Mononuclear cell (primary cell): ENCODE measurements around the gene VPS37C. TPM values are rescaled to one million over a fixed set of nuclear protein-coding genes. Genes with fewer than 3 reads are reported as not detected.

Source experiments
- H3K27me3 ChIP-seq: 2 replicates; pipeline ENCODE4 v1.6.0; 2011; ENCODE audit warnings: low read length, control low read depth; ENCODE audit not compliant: insufficient read depth
- H3K4me1 ChIP-seq: 2 replicates; pipeline ENCODE4 v1.5.1; 2011; ENCODE audit warnings: mild to moderate bottlenecking, low read length, control low read depth; ENCODE audit not compliant: insufficient read depth
- H3K4me3 ChIP-seq: 2 replicates; pipeline ENCODE4 v1.5.1; 2011; ENCODE audit warnings: mild to moderate bottlenecking, low read length, moderate library complexity
- H3K9me3 ChIP-seq: 2 replicates; pipeline ENCODE4 v1.5.1; 2011; ENCODE audit warnings: low read depth, mild to moderate bottlenecking, control low read depth, low read length
- total RNA-seq: library from RNA; depleted of rRNA; stranded (reverse); fragments of >200 nt; gene quantifications from one replicate; pipeline ENCODE4 v1.2.3, GENCODE V29; 2012

VPS37C gene
- total RNA-seq, 1 donor: 5.5 TPM

DNA sequence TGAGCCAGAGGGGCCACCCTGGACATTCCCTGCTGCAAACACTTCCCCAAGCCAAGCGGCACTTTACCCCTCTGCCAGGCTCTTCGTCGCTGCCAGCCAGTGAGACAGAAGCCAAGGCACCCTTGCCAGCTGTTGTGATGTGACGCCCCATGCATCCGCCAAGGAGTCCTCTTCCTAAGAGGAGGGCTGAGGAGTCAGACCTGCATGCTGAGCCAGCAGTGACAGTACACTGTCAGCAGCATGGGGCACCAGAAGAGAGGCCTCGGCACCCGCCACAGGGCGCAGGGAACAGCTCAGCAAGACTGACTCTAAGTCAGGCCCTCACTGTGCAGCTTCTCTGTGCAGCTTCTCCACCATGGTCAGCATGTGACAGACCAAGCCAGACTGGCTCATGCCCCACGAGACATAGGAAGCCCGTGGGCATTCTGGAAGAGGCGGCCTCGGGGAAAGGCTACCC is 26.4 kb downstream of the VPS37C start:
- Histone ChIP-seq H3K4me3 (no peak overlapping the region), H3K4me1 (peaks cover 14% of the 10 kb centered on the region), H3K9me3 (no peaks in the 10 kb centered on the region), H3K27me3 (no peaks in the 10 kb centered on the region)

DNA sequence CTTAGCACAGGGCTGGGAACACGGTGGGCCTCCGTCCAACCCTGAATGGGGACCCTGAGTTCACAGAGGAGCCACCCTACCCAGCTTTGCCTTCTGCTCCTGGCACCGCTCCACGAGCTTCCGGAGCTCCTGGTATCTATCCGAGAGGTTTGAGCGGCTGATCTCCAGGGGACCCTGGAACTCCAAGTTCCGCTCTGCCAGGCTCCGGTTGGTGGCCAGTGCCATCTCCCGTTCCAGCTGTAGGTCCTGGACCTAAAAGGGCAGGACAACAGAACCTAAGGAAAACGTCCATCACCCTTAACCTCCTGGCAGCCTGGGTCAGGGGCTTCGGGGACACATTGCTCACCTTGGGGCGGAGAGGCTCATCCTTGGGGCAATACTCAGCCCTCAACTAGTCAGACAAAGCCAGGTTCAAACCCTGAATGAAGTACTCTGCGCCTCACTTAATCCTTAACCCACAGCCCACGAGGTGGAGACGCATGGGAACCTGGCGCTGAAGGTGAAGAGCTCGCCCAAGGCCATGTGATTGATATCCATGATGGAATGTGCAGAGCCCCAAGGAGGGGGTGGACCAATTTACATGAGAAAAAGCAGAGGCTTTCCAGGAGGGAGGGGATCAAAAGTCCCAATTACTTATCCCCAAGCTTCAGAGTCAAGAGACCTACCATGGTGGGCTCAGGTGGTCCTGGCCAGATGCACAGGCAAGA is 27.1 kb downstream of the VPS37C start:
- Histone ChIP-seq H3K4me1 (peaks cover 16% of the 10 kb centered on the region), H3K9me3 (no peaks in the 10 kb centered on the region), H3K4me3 (no peak overlapping the region), H3K27me3 (no peaks in the 10 kb centered on the region)

DNA sequence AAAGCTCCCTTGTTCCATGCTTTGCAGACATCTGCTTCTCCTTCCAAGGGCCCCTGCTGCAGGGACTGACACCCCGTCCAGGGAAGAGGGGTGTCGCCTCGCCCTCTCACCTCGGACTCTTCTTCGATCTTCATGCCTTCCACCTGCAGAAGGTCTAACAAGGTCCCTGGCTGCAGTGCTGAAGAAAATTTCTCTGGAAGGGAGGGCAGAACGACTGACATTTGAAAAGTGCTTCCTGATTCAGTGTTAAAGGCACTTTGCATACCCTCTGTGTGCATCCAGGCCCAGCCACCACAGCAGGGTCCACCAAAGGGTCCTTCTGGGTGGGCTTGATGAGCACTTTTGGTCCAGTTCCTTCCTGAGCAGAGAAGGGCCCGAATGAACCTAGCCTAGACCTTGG is 28.1 kb downstream of the VPS37C start:
- Histone ChIP-seq H3K4me3 (no peak overlapping the region), H3K9me3 (no peaks in the 10 kb centered on the region), H3K4me1 (peaks cover 14% of the 10 kb centered on the region), H3K27me3 (no peaks in the 10 kb centered on the region)

DNA sequence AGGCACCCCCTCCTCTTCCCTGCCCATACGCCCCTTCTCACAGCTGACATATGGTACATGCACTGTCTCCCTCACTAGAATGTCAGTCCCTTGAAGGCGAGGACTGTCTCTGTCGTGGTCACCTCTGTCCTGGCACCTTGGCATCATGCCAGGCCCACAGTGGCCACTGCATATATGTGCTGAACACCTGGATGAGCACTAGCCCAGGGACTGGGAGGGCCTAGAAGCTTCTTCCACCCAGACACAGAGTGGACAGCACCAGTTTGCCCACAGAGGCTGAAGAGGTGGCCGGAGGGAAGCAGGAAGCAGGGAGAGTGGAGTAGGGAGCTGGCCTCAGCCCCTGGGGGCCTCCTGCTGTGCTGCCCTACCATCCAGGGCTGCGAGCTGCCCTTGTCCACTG is 28.6 kb downstream of the VPS37C start:
- Histone ChIP-seq H3K4me3 (no peak overlapping the region), H3K9me3 (no peaks in the 10 kb centered on the region), H3K27me3 (no peaks in the 10 kb centered on the region), H3K4me1 (peaks cover 14% of the 10 kb centered on the region)

DNA sequence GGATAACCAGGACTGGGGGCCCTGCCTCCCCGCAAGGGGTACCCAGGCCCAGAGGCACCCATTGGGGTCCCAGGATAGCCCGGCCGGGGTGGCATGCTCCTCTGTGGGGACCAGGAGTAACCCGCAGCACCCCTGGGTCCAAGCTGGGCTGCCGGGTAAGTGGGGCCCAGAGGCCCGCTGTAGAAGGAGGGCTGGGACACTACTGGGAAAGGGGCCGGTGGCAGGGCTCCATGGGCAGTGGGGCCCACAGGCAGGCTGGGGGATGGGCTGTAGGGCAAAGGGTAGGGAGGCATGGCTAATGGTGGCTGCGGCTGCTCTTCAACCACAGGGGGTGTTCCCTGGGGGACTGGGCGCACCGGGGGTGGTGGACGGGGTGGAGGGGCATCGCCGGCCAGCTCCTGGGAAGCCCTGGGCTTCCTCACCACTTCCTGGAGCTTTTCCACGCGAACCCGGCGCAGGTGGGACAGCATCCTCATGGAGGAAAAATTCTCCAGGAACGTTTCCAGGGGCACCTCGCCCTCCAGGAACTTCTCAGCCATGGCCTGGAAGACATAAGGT is 29.1 kb downstream of the VPS37C start:
- H3K27me3 ChIP-seq: no peaks in the 10 kb centered on the region
- H3K4me1 ChIP-seq: peaks cover 14% of the 10 kb centered on the region
- no peaks in the 10 kb centered on the region for H3K9me3 ChIP-seq
- no peak overlapping the region for H3K4me3 ChIP-seq

DNA sequence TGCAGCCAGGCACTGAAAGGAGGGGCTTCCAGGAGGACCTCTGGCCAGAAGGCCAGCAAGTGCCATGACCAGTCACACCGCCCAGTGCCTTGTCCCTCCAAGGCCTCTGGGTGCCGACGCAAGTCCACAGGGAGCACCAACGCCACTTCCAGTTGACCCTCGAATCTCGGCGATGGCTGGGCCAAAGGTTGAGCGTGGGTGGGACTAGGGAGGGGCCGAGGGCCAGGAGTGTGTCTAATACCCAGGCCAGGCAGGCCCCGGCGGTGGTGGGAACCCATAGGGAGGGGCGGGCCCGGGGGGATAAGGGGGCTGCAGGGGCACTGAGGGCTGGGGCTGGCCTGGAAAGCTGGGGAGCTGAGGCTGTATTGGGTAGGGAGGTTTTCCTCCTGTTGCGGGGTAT is 29.6 kb downstream of the VPS37C start:
- Histone ChIP-seq H3K4me3 (no peak overlapping the region), H3K27me3 (no peaks in the 10 kb centered on the region), H3K9me3 (no peaks in the 10 kb centered on the region), H3K4me1 (peaks cover 14% of the 10 kb centered on the region)

DNA sequence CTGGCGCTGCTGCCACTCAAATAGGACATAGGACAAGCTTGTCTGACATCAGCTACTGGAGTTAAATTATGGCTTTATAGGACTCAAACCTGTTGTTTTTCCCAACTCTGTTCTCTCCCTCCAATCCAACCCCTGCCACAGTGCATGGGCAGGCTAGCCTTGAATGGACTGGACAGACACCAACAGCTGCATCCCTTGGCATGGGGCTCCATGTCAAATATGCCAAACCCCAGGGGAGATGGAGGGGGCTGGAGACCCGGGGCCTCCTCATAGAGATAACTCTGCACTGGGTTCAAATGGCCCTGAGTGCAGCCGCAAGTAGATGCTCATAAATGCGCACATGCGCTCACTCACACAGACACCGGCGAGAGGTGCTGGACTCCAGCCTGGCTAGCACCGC is 30.0 kb downstream of the VPS37C start:
- Histone ChIP-seq H3K4me1 (peaks cover 14% of the 10 kb centered on the region), H3K9me3 (no peaks in the 10 kb centered on the region), H3K27me3 (no peaks in the 10 kb centered on the region), H3K4me3 (no peak overlapping the region)

DNA sequence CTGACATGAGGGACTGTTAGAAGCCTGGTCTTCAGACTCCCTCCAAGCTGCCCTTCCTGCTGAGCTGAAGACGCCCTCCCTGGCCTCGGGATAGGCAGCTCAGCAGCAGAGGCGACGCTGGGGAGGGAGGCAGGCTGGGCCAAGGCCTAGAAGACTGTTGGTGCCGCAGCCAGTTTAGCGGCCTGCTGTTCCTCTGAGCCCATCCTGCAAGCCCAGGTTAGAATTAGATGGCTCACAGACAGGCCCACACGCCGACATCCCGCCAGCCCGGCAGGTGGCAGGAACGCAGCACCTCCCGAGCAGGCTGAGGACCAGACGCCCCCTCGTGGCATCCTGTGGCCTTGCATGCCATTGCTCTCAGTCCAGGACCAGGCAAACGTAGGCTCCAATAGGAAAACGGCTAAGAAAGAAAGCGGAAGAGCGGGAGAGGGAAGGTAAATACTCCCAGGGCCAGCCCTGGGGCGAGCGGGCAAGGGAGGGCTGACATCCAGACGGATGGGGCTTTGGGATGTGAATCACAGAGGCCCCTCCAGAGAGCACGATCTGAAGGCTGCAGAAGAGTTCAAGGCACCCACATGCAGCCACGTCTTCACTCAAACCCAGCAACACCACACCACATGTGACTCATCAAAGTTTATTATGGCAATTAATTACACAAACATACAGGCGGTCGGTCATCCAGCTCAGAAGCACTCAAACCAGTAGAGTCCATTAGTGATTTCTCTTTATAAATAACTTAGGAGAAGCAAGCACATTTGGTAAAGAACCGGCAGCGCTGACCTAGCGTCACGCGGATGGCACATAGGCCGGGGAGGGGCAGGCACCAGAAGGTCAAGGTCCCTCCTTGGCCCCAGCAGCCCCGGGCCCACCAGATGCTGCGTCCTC is 31.3 kb downstream of the VPS37C start:
- Histone ChIP-seq H3K27me3 (no peaks in the 10 kb centered on the region), H3K4me3 (no peak overlapping the region), H3K9me3 (no peaks in the 10 kb centered on the region), H3K4me1 (peaks cover 14% of the 10 kb centered on the region)

DNA sequence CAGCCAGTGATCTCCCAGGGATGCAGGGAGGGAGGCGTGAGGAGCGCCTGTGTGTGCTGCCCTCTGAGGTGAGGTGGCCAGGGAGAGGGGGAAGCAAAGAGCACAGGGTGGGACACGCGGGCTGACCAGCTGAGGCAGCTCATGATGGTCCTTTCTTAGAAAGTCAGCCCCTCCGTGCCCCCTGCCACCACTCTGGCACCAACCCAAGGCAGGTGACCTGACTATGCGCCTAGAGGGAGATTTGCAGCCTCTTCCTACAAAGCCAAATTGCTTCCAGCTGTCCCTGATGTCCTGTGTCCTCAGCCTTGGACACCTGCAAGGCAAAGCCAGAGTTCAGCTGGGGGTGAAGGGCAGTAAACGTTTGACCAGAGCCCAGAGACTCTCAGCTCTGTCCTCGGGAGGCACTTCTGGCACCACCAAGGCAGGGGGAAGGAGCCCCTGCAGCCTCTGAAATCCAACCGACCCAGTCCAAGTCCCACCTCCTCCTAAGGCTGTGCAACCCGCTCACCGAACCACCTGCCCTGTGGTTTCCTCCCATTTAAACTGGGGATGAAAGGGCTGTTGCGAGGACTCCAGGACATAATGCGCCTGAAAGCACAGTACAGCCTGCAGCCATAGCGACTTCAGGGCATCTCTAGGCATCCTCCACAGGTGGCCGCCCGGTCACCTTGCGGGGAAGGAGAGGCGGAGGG is 32.1 kb downstream of the VPS37C start:
- Histone ChIP-seq H3K27me3 (no peaks in the 10 kb centered on the region), H3K4me3 (no peak overlapping the region), H3K9me3 (no peaks in the 10 kb centered on the region), H3K4me1 (peaks cover 14% of the 10 kb centered on the region)

DNA sequence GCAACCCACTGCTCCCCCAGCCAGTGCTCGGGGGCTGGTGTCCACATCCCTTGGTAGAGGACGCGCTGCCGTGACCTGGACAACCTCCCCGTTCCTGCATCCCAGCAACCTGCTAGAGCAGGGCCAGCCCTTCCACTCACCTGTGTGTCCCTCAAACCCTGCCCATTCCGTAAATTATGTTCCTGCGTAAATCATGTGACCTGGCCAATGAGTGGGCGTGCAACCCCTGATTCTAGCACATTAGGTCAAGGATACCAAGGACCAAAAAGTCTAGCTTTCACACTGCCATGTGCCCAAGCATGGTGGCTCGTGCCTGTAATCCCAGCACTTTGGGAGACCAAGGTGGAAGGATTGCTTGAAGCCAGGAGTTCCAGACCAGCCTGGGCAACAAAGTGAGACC is 33.2 kb downstream of the VPS37C start:
- Histone ChIP-seq H3K4me3 (no peak overlapping the region), H3K27me3 (no peaks in the 10 kb centered on the region), H3K4me1 (peaks cover 14% of the 10 kb centered on the region), H3K9me3 (no peaks in the 10 kb centered on the region)

DNA sequence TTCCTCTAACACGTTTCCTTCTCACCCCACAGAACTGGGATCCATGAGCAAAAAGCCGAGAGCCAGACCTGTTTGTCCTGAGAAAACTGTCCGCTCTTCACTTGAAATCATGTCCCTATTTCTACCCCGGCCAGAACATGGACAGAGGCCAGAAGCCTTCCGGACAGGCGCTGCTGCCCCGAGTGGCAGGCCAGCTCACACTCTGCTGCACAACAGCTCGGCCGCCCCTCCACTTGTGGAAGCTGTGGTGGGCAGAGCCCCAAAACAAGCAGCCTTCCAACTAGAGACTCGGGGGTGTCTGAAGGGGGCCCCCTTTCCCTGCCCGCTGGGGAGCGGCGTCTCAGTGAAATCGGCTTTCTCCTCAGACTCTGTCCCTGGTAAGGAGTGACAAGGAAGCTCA is 35.0 kb downstream of the VPS37C start:
- H3K27me3 ChIP-seq: no peaks in the 10 kb centered on the region
- H3K4me3 ChIP-seq: no peak overlapping the region
- H3K9me3 ChIP-seq: no peaks in the 10 kb centered on the region
- peaks cover 16% of the 10 kb centered on the region for H3K4me1 ChIP-seq

DNA sequence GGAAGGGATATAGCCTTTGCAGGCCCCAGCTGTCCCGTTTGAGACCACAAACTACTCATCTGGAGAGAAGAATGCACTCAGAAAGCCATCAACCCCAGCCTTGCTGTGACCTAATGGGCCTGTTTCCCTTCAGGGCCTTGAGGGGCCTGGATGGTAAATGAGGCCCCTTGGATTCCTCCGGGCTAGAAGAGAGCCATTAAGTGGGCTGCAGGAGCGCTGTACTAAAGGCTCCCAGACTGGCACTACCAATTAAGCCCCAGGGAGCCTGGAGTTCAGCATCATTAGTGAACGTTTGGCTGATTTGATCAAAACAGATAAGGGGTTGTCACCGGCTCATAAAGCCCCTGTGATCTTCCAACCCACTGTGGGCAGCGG is 35.9 kb downstream of the VPS37C start:
- Histone ChIP-seq H3K4me3 (no peak overlapping the region), H3K9me3 (no peaks in the 10 kb centered on the region), H3K4me1 (peaks cover 25% of the 10 kb centered on the region), H3K27me3 (no peaks in the 10 kb centered on the region)

DNA sequence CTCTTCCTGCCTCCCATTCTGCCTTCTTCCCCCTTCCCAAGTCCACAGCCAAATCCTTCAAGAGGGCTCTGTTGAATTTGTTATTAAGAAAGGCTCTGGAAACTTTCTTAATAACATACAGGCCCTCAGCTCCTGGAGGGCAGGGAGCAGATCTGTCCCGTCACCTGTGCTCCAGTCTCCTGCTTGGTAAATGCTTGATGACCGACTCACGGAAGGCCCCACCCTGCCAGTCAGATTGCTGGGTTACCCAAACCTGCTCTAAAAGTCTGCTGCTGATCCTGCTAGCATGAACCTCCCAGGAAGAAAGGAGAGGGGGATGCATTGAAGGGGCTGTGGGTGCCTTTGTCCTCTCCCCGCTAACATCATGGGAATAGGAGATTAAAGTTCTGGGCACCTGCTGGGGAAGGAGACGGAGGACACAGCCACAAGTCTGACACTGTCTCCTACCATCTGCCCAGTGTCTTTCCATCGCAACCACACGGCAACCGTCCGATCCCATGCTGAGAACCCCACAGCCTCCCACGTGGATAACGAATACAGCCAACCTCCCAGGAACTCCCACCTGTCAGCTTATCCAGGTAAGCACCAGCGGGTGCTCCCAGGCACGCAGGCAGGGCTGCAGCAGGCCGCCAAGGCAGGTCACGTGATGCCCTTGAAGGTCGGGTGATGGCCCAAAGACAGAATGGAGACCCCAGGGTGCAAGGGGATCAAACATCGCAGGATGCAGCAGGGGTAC is 36.5 kb downstream of the VPS37C start:
- H3K27me3 ChIP-seq: no peaks in the 10 kb centered on the region
- no peaks in the 10 kb centered on the region for H3K9me3 ChIP-seq
- peaks cover 25% of the 10 kb centered on the region for H3K4me1 ChIP-seq
- H3K4me3 ChIP-seq: no peak overlapping the region

DNA sequence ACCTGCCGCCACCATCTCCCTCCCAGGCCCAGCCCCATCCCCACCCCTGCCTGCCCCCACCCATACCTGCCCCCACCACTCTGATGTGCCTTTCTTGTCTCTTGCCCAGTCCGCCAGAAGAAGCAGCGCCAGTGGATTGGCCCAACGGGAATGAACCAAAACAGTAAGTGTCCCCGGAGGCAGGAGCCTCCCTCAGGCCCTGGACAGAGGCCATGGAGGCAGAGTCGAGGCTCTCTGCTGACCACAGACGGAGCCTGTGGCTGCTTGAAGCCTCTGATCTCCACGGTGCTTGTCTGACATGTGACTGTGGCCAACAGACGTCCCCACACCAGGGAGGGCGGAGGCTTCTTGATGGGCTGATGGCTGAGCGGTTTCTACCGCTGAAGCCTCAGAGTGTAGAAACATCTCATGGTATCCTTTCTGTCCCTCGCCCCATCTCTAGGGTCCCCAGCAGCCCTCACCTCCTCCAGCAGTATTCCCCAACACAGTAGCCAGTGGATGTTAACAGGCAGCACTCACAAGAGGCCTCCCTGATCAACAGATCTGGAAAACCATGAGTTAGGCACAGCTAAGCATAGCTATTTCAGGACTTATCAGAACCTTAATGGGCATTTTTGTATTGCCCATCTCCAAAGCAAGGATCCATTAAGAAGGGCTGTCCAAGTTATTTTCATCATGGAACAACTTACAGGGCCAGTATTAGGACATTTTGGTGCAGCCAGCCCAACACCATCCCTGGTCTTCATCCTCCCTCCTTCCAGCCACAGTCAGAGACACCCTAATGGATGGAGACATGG is 37.3 kb downstream of the VPS37C start:
- H3K4me3 ChIP-seq: no peak overlapping the region
- no peaks in the 10 kb centered on the region for H3K27me3 ChIP-seq
- H3K4me1 ChIP-seq: peaks cover 25% of the 10 kb centered on the region
- no peaks in the 10 kb centered on the region for H3K9me3 ChIP-seq
